Measurements from ENCODE around the gene PDF.
A peak's percentile ranks its signal among the peaks of the same experiment; 100 is the strongest.

The PDF gene

GRCh38 chr16:69329369-69330285, 761 bp downstream of the PDF start:
- DNase-seq (ENCODE audit: low read depth): no peak
- no peak for TF ChIP-seq CTCF (IDR thresholded peaks at IDR 0.05; ENCODE audit: low read depth, low read length, missing control alignments)

GRCh38 chr16:69328854-69329316, 1.5 kb downstream of the PDF start:
- TF ChIP-seq CTCF (IDR thresholded peaks at IDR 0.05; ENCODE audit: low read depth, low read length, missing control alignments): no peak
- peak overlapping the region; percentile 67 for H3K4me3 ChIP-seq (ENCODE audit: low read depth, low read length)
- peak; percentile 11 for DNase-seq (ENCODE audit: low read depth)
- in situ Hi-C loops (cut with HindIII; ENCODE audit: low sequenced_read_pairs): no loop called here

More at GRCh38 chr16:69329369-69330285, 761 bp downstream of the PDF start:
- H3K4me3 ChIP-seq (ENCODE audit: low read depth, low read length): peak overlapping the region; percentile 67
- in situ Hi-C loops (cut with HindIII; ENCODE audit: low sequenced_read_pairs): no loop called here

- TF ChIP-seq CTCF (IDR thresholded peaks at IDR 0.05; ENCODE audit: low read depth, low read length, missing control alignments): no peak
- in situ Hi-C loops (cut with HindIII; ENCODE audit: low sequenced_read_pairs): no loop called here
- no peak overlapping the region for H3K4me3 ChIP-seq (ENCODE audit: low read depth, low read length)
- no peak for DNase-seq (ENCODE audit: low read depth)
These were observed 2.6 kb downstream of the PDF start for GRCh38 chr16:69327585-69328310.

- no peak for TF ChIP-seq CTCF (IDR thresholded peaks at IDR 0.05; ENCODE audit: low read depth, low read length, missing control alignments)
- no peak for DNase-seq (ENCODE audit: low read depth)
- in situ Hi-C loops (cut with HindIII; ENCODE audit: low sequenced_read_pairs): no loop called here
These were observed 4.1 kb downstream of the PDF start for GRCh38 chr16:69326172-69326873.

GRCh38 chr16:69325784-69326171, 4.6 kb downstream of the PDF start:
- DNase-seq (ENCODE audit: low read depth): no peak
- TF ChIP-seq CTCF (IDR thresholded peaks at IDR 0.05; ENCODE audit: low read depth, low read length, missing control alignments): no peak
- in situ Hi-C loops (cut with HindIII; ENCODE audit: low sequenced_read_pairs): no loop called here
- H3K4me3 ChIP-seq (ENCODE audit: low read depth, low read length): no peak overlapping the region

More at GRCh38 chr16:69326172-69326873, 4.1 kb downstream of the PDF start:
- H3K4me3 ChIP-seq (ENCODE audit: low read depth, low read length): no peak overlapping the region
